Heart left ventricle (tissue), 13 donors: ENCODE measurements around the gene OR6M1.

ENCODE experiments used
- POLR2A ChIP-seq, 2 donors: fragments of 450-650 bp; IDR thresholded peaks; one replicate each; pipeline ENCODE4 v1.6.1; 2017; ENCODE audit warnings: antibody characterized with exemption in 2 of 2, mild to moderate bottlenecking in 2 of 2, moderate library complexity in 2 of 2
- TF ChIP-seq, protein P1 (sequence below), 12 donors: fragments of 200-600 bp; sonication (generic) in 4 of 12; IDR thresholded peaks; one replicate each; pipeline versions ENCODE4 v1.5.0 to v1.8.0; 2018 to 2022; ENCODE audit warnings: antibody characterized with exemption in 12 of 12, mild to moderate bottlenecking in 5 of 12
- donor health status: ischemic (EF 13 %, LVEDD 7.1; RV severe dilation, severe dysfunction).
- donor health status: DM: no; HTN: yes; CAD: no.
- donor health status: DM: no; HTN: no; CAD: no.
- donor health status: ischemic (EF 25% LVEDD 6.9; RV normal size, moderate dysfunction).
- donor health status: ischemic (EF 25% LVEDD 5.7; RV mildly dilated, moderate dysfunction).
- donor health status: ischemic (EF 35%, LVEDD 5.7; RV mildly dilated, moderate dysfunction).
- donor health status: nonischemic (EF 11% LVEDD 7.7; RV severe dilation, severe dysfunction).
- donor health status: DM: yes; HTN: yes; CAD: no.
- donor health status: PGD.
- donor health status: ischemic (EF 29% LVEDD 5.4; RV normal size, mild dysfunction).
- donor health status: nonischemic (EF 23%, LVEDD 6.1; RV moderate dilation, normal function).

DNA sequence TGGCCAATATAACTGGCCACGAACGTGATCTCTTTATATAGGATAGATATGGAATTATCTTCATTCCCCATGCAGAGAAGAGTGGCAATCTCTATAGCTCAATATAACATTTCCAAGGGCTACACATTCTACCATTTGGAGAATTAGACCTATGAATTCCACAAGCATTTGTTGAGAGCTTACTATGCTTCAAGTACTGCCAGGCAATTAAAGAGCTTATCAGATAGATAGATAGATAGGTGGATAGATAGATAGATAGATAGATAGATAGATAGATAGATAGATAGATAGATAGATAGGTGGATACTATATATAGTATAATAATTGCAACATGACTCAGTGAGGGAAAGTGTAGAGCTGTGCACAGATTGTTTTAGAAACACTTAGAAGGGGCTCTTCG is 50.3 kb downstream of the OR6M1 start:
- TF ChIP-seq, protein P1, sequence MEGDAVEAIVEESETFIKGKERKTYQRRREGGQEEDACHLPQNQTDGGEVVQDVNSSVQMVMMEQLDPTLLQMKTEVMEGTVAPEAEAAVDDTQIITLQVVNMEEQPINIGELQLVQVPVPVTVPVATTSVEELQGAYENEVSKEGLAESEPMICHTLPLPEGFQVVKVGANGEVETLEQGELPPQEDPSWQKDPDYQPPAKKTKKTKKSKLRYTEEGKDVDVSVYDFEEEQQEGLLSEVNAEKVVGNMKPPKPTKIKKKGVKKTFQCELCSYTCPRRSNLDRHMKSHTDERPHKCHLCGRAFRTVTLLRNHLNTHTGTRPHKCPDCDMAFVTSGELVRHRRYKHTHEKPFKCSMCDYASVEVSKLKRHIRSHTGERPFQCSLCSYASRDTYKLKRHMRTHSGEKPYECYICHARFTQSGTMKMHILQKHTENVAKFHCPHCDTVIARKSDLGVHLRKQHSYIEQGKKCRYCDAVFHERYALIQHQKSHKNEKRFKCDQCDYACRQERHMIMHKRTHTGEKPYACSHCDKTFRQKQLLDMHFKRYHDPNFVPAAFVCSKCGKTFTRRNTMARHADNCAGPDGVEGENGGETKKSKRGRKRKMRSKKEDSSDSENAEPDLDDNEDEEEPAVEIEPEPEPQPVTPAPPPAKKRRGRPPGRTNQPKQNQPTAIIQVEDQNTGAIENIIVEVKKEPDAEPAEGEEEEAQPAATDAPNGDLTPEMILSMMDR (IDR thresholded peaks at IDR 0.05), result no peak
- no peak for TF ChIP-seq POLR2A (IDR thresholded peaks at IDR 0.05)
